Fibroblast of lung (primary cell): ENCODE results near the gene CYP27B1.
A peak's percentile ranks its signal among the peaks of the same experiment; 100 is the strongest.

Source experiments
- CTCF ChIP-seq, 2 donors: IDR thresholded peaks in 1 of 2; conservative IDR thresholded peaks in 1 of 2; 1 replicate in 1 of 2; 2 replicates in 1 of 2; pipeline ENCODE4 v1.5.1; 2011 to 2012; ENCODE audit warnings: low read length in 2 of 2, control low read depth in 1 of 2, inconsistent platforms in 1 of 2, low read depth in 1 of 2, mild to moderate bottlenecking in 1 of 2
- EZH2 ChIP-seq: IDR thresholded peaks from 2 replicates; pipeline ENCODE4 v1.5.1; 2012; ENCODE audit warnings: low read length, control low read depth, mild to moderate bottlenecking; ENCODE audit errors: missing control alignments

GRCh38 chr12:57815177-57816000 lies 48.5 kb upstream of the CYP27B1 start:
- TF ChIP-seq CTCF (conservative IDR thresholded peaks at IDR 0.05 in 1 of 2, IDR thresholded peaks at IDR 0.05 in 1 of 2; ENCODE audit: low read depth in 1 of 2, low read length in 2 of 2) (peak in 1 of 2 donors; percentile 7), EZH2 (no peak)
